Right cardiac atrium (tissue), 5 donors: Measurements from ENCODE around the gene C20orf202. TPM values are rescaled to one million over a fixed set of nuclear protein-coding genes. Genes with fewer than 3 reads are reported as not detected.

Experiments
- ATAC-seq, 2 donors: fragments of 200-7000 bp; cut with Tn5 transposase; one replicate each; pipeline versions ENCODE4 v1.8.0 to v1.9.1; 2020; ENCODE audit warnings: moderate library complexity in 2 of 2, mild to moderate bottlenecking in 1 of 2
- DNase-seq, 3 donors: peaks; one replicate each; pipeline ENCODE4 v3.0.0-alpha.2; 2020
- H3K27ac ChIP-seq: one replicate; pipeline ENCODE4 v1.5.1; 2013; ENCODE audit warnings: mild to moderate bottlenecking, low read length, control low read depth, moderate library complexity
- H3K27me3 ChIP-seq: one replicate; pipeline ENCODE4 v1.6.1; 2013; ENCODE audit not compliant: control insufficient read depth, insufficient read depth
- H3K4me1 ChIP-seq: one replicate; pipeline ENCODE4 v1.6.1; 2013; ENCODE audit warnings: low read length; ENCODE audit not compliant: control insufficient read depth, insufficient read depth
- H3K4me3 ChIP-seq: one replicate; pipeline ENCODE4 v1.5.1; 2013; ENCODE audit warnings: low read length, control low read depth
- H3K9me3 ChIP-seq: one replicate; pipeline ENCODE4 v1.6.1; 2013; ENCODE audit warnings: low read length; ENCODE audit not compliant: control insufficient read depth
- WGBS: extraction: QIAGEN DNeasy Blood & Tissue Kit; methylation state at CpG from one replicate; pipeline ENCODE4 v1.1.7; 2013; 5-methylcytosine and 5-hydroxymethylcytosine counted together
- intact Hi-C, 4 donors: fragments of 100-400 bp; cut with DNase I; formaldehyde crosslinking; loops; one replicate each; pipeline versions ENCODE4 v1.11.0 to v1.14.0; 2022 to 2023
- polyA plus RNA-seq: library from polyadenylated mRNA; stranded (reverse); fragments of 200-250 nt; gene quantifications from one replicate; pipeline ENCODE4 v1.2.3, GENCODE V29; 2013
- total RNA-seq, 4 donors: library from RNA; stranded (reverse); fragmentation: NEBNext Ultra II Directional; extraction: Animal tissue kit (Norgen Biotek cat#: 25700); gene quantifications; one replicate each; pipeline ENCODE4 v1.2.1, GENCODE V29; 2021
- donor health status: healthy with polysubstance abuse.
- donor health status: DM: no; HTN: yes; CAD: no.
- donor health status: DM: no; HTN: no; CAD: no.
- donor health status: DM: no; HTN: yes; CAD: no; lungs with severe emphysema.
- donor health status: DM: yes; HTN: yes; CAD: no.

The C20orf202 gene
- total and polyA plus RNA-seq, 5 donors = 0.15 to 0.31 (median 0.27) TPM

DNA sequence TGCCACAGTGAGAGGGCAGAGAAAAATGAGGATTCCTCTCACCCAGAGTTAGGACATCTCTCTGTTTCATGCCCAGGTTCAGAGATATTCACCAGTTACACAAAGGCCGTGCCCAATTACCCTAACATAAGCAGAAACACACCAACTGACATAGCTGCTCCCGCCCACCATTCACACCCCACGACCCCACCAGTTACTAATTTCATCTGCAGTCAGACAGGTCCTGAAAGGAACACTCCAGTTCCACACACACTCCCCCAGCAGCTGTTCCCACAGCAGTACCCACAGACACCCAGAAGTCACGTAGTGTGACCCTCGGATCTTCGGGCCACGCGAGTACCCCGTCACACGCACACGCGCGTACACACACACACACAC is 19.0 kb upstream of the C20orf202 start:
- no peak for DNase-seq
- ATAC-seq = no peak
- Histone ChIP-seq H3K4me3 (peak overlapping the region; percentile 80), H3K4me1 (no peaks in the 10 kb centered on the region), H3K27ac (no peak overlapping the region), H3K9me3 (no peaks in the 10 kb centered on the region), H3K27me3 (no peaks in the 10 kb centered on the region)
- WGBS = 26% methylated on average over 13 of the region's 13 CpGs
- intact Hi-C loops = no loop called here

DNA sequence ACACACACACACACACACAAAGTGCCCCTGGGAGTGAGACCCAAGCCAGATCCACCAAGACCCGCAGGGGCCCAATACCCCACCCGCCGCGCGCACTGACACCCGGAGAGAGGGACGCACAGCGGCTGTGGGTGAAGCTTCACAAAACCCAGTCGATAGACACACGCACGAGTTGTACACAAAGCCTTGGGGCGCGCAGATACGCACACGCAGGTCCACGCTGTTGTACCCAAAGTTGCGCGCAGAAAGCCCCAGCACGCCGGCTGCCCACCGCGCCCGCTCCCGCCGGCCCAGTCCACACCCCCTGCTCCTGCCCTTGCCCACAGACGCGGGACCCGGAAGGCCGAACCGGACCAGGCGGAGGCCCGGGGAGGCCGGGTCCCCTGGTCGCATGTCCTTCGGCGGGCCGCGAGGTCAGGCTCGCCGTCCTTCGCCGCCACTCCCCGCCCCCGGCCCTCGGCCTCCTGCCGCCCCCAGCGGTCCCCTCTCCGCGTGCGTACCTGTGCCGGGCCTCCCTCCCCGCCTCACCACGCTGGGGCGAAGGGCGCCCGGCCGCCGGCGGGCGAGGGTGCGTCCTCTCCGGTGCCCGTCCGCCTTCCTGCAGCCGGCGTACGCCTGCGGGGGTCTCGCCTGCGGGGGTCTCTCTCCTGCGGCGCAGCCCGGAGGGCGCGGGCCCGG is 18.5 kb upstream of the C20orf202 start, which contains the start of gene TMEM74B:
TMEM74B (minus strand) TSS at position 344 of the 678 bp plus-strand sequence. CDS start 1,180 bp downstream, outside the sequence.
- DNase-seq = peak in 1 of 3 donors; percentile 53
- Histone ChIP-seq H3K4me1 (no peaks in the 10 kb centered on the region), H3K4me3 (peak within 1 kb of the TSS; percentile 80), H3K27ac (no peak within 1 kb of the TSS), H3K9me3 (no peaks in the 10 kb centered on the region), H3K27me3 (no peaks in the 10 kb centered on the region)
- 1% methylated on average over 76 of the region's 76 CpGs for WGBS
- ATAC-seq = peak; percentile 27 to 33
- intact Hi-C loops = no loop called here

DNA sequence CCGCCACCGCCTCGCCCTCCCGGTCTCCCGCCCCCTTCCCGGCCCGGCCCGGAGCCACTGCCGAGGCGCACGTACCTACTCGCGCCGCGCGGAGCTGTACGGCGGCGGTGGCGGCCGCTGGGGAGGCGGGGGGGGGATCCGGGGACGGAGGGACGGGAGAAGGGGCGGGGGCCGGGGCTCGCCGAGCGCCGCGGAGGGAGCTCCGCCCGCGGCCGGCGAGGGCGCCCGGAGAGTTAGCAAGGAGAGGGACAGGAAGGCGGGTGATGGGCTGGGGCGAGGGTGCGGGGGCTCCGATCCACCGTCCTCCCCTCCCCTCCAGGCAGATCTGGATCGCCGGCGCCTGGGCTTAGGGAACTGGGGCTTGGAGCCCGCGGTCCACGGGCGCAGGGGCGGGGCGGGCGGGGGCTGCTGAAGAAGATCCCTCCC is 17.9 kb upstream of the C20orf202 start:
- Histone ChIP-seq H3K27ac (no peak overlapping the region), H3K27me3 (no peaks in the 10 kb centered on the region), H3K9me3 (no peaks in the 10 kb centered on the region), H3K4me1 (no peaks in the 10 kb centered on the region), H3K4me3 (peak overlapping the region; percentile 80)
- intact Hi-C loops = no loop called here
- 1% methylated on average over 53 of the region's 54 CpGs for WGBS
- DNase-seq (peak in 1 of 3 donors; percentile 67), ATAC-seq (peak; percentile 8 to 46)

DNA sequence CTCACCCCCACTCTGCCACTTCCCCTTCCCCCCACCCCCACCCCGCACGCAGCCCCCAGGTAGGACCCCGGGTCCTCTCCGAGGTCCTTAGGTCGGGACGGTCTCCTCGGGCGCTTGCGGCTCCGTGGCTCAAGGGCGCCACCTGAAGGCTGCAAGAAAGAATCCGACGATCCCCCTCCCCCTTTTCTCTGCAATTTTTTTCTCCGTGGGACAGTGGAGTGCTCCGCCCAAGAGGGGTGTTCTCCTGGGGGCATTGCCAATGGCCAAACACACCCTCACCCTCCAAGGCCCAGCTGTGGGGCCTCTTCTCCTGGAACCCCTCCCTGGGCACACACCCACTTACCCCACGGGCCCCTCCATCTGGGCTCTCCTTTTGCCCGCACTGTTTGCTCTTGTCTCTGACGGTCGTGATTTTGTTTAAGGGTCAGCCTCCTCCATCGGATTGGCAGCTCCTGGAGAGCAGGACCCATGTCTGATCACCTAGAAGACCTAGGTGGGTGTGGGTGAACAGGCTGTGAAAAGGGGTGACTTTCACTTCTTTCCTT is 17.4 kb upstream of the C20orf202 start:
- H3K27ac ChIP-seq = no peak overlapping the region
- H3K27me3 ChIP-seq = no peaks in the 10 kb centered on the region
- no peaks in the 10 kb centered on the region for H3K9me3 ChIP-seq
- H3K4me3 ChIP-seq = peak overlapping the region; percentile 80
- 10% methylated on average over 20 of the region's 20 CpGs for WGBS
- no peaks in the 10 kb centered on the region for H3K4me1 ChIP-seq
- DNase-seq = peak; percentile 55 to 78 (median 77)
- intact Hi-C loops = no loop called here
- ATAC-seq = peak; percentile 64 to 66

DNA sequence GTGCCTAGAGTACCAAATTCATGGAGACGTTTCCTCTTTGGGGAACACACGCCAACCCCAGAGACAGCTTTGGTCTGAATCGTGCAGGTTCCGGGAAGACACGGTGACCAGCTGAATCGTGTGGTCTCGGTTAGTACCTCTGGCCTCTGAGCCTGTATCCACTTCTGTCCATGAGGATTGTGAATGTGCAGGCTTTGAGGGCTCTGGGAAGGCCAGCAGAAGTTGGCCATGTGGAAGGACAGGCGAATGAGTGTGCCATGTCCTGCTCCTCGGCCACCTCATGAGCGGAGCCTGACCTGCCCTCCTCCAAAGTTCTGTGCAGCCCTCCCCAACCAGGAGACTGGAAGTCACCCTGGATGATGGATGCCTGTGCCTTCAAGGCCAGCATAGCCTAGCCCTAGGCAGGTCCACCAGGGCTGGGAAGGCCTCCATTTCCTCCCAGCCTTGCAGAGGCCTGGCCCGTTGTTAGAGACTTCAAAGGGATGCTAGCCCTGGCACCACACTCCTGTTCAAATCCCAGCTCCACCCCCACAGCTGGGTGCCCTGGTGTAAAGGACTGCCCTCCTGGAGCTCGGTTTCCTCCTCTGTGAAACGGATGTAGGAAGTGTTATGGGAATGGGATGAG is 16.8 kb upstream of the C20orf202 start:
- intact Hi-C loops = no loop called here
- Histone ChIP-seq H3K4me1 (no peaks in the 10 kb centered on the region), H3K27me3 (no peaks in the 10 kb centered on the region), H3K4me3 (no peak overlapping the region), H3K27ac (no peak overlapping the region), H3K9me3 (no peaks in the 10 kb centered on the region)
- 77% methylated on average over 13 of the region's 13 CpGs for WGBS
- ATAC-seq (peak in 1 of 2 donors; percentile 50), DNase-seq (no peak)

DNA sequence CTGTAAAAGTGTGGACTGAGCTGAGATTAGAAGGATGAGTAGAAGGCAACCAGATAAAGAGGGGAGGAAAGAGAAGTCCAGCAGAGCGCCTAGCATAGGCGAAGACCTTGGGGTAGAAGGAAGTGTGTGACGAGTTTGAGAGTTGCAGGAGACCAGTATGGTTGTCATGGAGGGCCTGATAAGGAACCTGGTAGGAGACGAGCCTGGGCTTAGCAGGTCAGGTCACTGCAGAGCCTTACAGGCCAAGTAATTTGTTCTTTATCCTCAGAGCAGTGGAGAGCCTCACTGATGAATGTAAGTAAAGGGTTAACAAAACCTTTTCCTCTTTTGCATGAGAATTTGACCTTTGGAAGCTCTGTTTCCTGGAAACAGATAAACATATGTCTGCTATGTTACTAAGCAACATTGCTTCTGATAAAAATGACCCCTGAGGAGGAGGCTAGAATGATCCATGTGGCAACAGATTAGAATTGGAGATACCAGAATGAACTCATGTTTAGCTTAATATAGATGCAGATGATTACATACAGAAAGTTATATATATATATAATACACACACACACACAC is 15.6 kb upstream of the C20orf202 start:
- no peak overlapping the region for H3K4me3 ChIP-seq
- no peaks in the 10 kb centered on the region for H3K4me1 ChIP-seq
- no peaks in the 10 kb centered on the region for H3K27me3 ChIP-seq
- peak in 1 of 2 donors; percentile 26 for ATAC-seq
- no peak overlapping the region for H3K27ac ChIP-seq
- no peak for DNase-seq
- intact Hi-C loops = no loop called here
- 56% methylated on average over 4 of the region's 4 CpGs for WGBS
- H3K9me3 ChIP-seq = no peaks in the 10 kb centered on the region

DNA sequence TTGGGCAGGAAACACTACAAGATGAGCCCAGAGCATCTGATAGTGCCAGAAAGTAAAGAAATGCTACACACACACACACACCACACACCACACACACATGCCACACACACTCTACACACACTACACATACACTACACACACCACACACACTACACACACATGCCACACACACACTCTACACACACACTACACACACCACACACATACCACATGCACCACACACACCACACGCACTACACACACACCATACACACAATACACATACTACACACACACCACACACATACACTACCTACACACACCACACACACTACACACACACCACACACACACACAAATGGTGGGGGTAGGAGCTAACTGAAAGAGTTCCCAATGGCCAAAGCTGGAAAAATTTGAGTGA is 14.9 kb upstream of the C20orf202 start:
- no peak for ATAC-seq
- H3K4me3 ChIP-seq = no peak overlapping the region
- H3K27me3 ChIP-seq = no peaks in the 10 kb centered on the region
- WGBS = 95% methylated on average over 1 of the region's 1 CpG
- H3K4me1 ChIP-seq = no peaks in the 10 kb centered on the region
- no peaks in the 10 kb centered on the region for H3K9me3 ChIP-seq
- DNase-seq = no peak
- H3K27ac ChIP-seq = no peak overlapping the region
- intact Hi-C loops = no loop called here

DNA sequence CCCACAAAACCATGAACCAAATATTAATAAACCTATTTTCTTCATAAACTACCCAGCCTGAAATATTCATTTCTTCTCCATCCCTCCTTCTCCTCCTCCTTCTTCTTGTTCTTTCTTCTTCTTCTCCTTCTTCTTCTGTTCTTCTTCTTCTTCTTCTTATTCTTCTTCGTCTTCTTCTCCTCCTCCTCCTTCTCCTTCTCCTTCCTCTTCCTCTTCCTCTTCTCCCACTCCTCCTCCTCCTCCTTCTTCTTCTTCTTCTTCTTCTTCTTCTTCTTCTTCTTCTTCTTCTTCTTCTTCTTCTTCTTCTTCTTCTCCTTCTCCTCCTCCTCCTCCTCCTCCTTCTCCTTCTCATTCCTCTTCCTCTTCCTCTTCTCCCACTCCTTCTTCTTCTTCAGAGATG is 13.4 kb upstream of the C20orf202 start:
- Histone ChIP-seq H3K27ac (no peak overlapping the region), H3K4me1 (no peaks in the 10 kb centered on the region), H3K9me3 (no peaks in the 10 kb centered on the region), H3K27me3 (no peaks in the 10 kb centered on the region), H3K4me3 (no peak overlapping the region)
- ATAC-seq = no peak
- WGBS = 69% methylated on average over 1 of the region's 1 CpG
- no peak for DNase-seq
- intact Hi-C loops = no loop called here

DNA sequence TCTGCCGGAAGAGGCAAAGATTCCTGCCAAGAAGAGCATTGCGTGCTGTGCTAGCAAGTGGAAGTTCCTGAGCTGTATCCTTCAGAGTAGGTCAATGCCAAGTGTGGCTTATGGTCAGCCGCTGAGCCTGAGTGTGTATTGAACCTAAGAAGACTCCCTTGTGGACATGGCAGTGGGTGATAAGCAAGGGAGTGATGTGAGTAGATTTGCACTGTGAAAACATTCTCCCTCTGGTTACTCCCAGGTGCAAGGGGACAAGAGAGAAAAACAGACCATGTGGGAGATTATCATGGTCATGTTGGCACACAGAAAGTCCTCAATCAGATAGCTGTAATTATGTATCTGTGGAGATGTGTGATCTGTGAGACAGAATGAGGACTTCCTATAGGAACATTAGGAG is 12.4 kb upstream of the C20orf202 start:
- Histone ChIP-seq H3K27me3 (no peaks in the 10 kb centered on the region), H3K27ac (no peak overlapping the region), H3K9me3 (no peaks in the 10 kb centered on the region), H3K4me3 (no peak overlapping the region), H3K4me1 (no peaks in the 10 kb centered on the region)
- intact Hi-C loops = no loop called here
- WGBS = 50% methylated on average over 3 of the region's 3 CpGs
- no peak for ATAC-seq
- no peak for DNase-seq

DNA sequence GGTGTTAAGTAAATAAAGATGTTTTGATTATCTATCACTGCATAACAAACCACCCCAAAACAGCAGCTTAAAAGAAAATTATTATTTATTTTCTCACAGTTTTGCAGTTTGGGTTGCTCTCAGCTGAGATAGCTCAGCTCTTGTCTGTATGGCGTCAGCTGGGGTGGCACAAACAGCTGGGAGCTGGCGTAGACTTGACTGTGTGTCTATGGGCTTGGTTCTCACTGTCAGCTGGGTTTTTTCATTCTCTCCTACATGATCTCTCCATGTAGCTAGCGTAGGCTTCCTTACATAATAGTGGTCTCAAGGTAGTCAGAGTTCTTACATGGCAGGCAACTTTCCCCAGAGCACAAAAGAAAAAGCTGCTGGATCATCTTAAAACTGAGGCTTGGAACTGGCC is 12.0 kb upstream of the C20orf202 start:
- no peak for ATAC-seq
- Histone ChIP-seq H3K9me3 (no peaks in the 10 kb centered on the region), H3K27ac (no peak overlapping the region), H3K4me1 (no peaks in the 10 kb centered on the region), H3K4me3 (no peak overlapping the region), H3K27me3 (no peaks in the 10 kb centered on the region)
- WGBS = 80% methylated on average over 3 of the region's 3 CpGs
- no peak for DNase-seq
- intact Hi-C loops = no loop called here

DNA sequence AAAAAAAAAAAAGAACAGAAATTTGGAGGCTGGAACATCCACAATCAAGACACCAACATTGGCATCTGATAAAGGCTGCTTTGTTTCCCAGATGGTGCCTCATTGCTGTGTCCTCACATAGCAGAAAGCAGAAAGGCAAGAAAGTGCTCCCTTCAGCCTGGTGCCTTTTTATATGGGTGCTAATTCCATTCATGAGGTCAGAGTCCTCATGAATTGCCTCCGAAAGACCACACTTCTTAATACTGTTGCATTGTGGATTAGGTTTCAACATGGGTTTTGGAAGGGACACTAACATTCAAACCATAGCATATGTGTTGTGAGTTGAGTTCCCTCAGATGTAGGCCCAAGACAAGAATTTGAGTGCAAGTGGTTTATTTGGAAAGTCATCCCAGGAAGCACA is 8.0 kb upstream of the C20orf202 start:
- intact Hi-C loops = no loop called here
- no peak for DNase-seq
- 91% methylated on average over 1 of the region's 1 CpG for WGBS

More for the DNA sequence above, 8.0 kb upstream of the C20orf202 start:
- Histone ChIP-seq H3K27ac (no peak overlapping the region), H3K4me1 (no peaks in the 10 kb centered on the region), H3K9me3 (no peaks in the 10 kb centered on the region), H3K27me3 (no peaks in the 10 kb centered on the region), H3K4me3 (no peak overlapping the region)
- ATAC-seq = no peak
